HCT116 (cell line): ENCODE measurements around the gene PDE6D. TPM values are rescaled to one million over a fixed set of nuclear protein-coding genes. Genes with fewer than 3 reads are reported as not detected.

Experiments used
- ATAC-seq: fragments of 200-7000 bp; cut with Tn5 transposase; 2 replicates; pipeline ENCODE4 v1.9.1; 2020; ENCODE audit warnings: mild to moderate bottlenecking, moderate library complexity
- BruUV-seq: library from RNA; stranded (reverse); fragments of 400-500 nt; replicated peaks from 2 replicates; lab custom pipeline; 2021; lab: Mats Ljungman, UMichigan
- CTCF ChIA-PET: fragments of 300-600 bp; sonication (Branson Sonifier 250); formaldehyde crosslinking; loops from one replicate; lab custom pipeline; 2021; ENCODE audit warnings: antibody characterized with exemption; lab: Charles Lee
- POLR2A ChIA-PET: fragments of 300-600, 350-600 bp; sonication (Branson Sonifier 250); formaldehyde crosslinking; loops from one replicate; lab custom pipeline; 2021; ENCODE audit warnings: antibody characterized with exemption; lab: Charles Lee
- RAD21 ChIA-PET, 2 experiments: fragments of 300-600 bp; sonication (Branson Sonifier 250); formaldehyde crosslinking; loops; one replicate each; lab custom pipeline; 2023; ENCODE audit warnings: low total read pairs in 2 of 2; ENCODE audit not compliant: uncharacterized antibody in 2 of 2, unreplicated experiment in 2 of 2, low non-redundant PET in 1 of 2; lab: Charles Lee
- DNase-seq: peaks from one replicate; pipeline ENCODE4 v3.0.0-alpha.2; 2010; ENCODE audit warnings: low read depth, low spot score
- H2AFZ ChIP-seq: fragments of 200-600 bp; shearing (Covaris generic), sonication (generic); 2 replicates; pipeline ENCODE4 v1.6.1; 2017; ENCODE audit warnings: low read depth, mixed run types, mixed read lengths, antibody characterized with exemption, low read length; ENCODE audit not compliant: poor library complexity, severe bottlenecking
- H3K27ac ChIP-seq: 2 replicates; pipeline ENCODE4 v1.5.1; 2012; ENCODE audit warnings: low read depth, low read length
- H3K27me3 ChIP-seq: fragments of 200-600 bp; sonication (generic); 2 replicates; pipeline ENCODE4 v1.6.1; 2016; ENCODE audit warnings: mixed run types, low read length, mixed read lengths; ENCODE audit not compliant: insufficient read depth
- H3K36me3 ChIP-seq, 2 experiments: fragments of 200-500 bp in 1 of 2; fragments of 200-600 bp in 1 of 2; sonication (Bioruptor generic) in 1 of 2; sonication (generic) in 1 of 2; 2 replicates each; pipeline versions ENCODE4 v1.5.1 to v1.6.1; 2014 to 2016; ENCODE audit warnings: low read length in 2 of 2, inconsistent platforms in 1 of 2, mixed read lengths in 1 of 2, mixed run types in 1 of 2; ENCODE audit not compliant: insufficient read depth in 2 of 2, control insufficient read depth in 1 of 2
- H3K4me1 ChIP-seq, 2 experiments: fragments of 200-600 bp in 1 of 2; sonication (generic) in 1 of 2; 2 replicates each; pipeline versions ENCODE4 v1.5.1 to v1.6.1; 2012 to 2017; ENCODE audit warnings: low read length in 2 of 2, inconsistent platforms in 1 of 2, mild to moderate bottlenecking in 1 of 2, mixed read lengths in 1 of 2, mixed run types in 1 of 2, moderate library complexity in 1 of 2; ENCODE audit not compliant: insufficient read depth in 2 of 2, control insufficient read depth in 1 of 2
- H3K4me2 ChIP-seq: fragments of 200-600 bp; sonication (generic); 2 replicates; pipeline ENCODE4 v1.6.1; 2017; ENCODE audit warnings: mixed run types, low read length, mixed read lengths
- H3K4me3 ChIP-seq, 2 experiments: fragments of 200-600 bp in 1 of 2; sonication (generic) in 1 of 2; replicated peaks in 1 of 2; 2 replicates each; pipeline ENCODE4 v1.5.1; 2011 to 2016; ENCODE audit warnings: low read length in 2 of 2, control low read depth in 1 of 2, low read depth in 1 of 2, mild to moderate bottlenecking in 1 of 2, mixed read lengths in 1 of 2, mixed run types in 1 of 2
- H3K79me2 ChIP-seq: fragments of 200-600 bp; sonication (generic); 2 replicates; pipeline ENCODE4 v1.6.1; 2017; ENCODE audit warnings: mild to moderate bottlenecking, mixed run types, low read length, moderate library complexity, mixed read lengths; ENCODE audit not compliant: insufficient read depth
- H3K9ac ChIP-seq: fragments of 200-600 bp; sonication (generic); 2 replicates; pipeline ENCODE4 v1.6.1; 2016; ENCODE audit warnings: low read length, mixed read lengths
- H3K9me2 ChIP-seq: fragments of 200-600 bp; sonication (generic), shearing (Covaris generic); 2 replicates; pipeline ENCODE4 v1.6.1; 2017; ENCODE audit warnings: mixed run types, mild to moderate bottlenecking, moderate library complexity; ENCODE audit not compliant: insufficient read depth
- H3K9me3 ChIP-seq, 2 experiments: fragments of 200-500 bp in 1 of 2; fragments of 200-600 bp in 1 of 2; sonication (Bioruptor generic) in 1 of 2; sonication (generic) in 1 of 2; 2 replicates each; pipeline ENCODE4 v1.6.1; 2014 to 2017; ENCODE audit warnings: low read length in 2 of 2, mixed read lengths in 2 of 2, inconsistent platforms in 1 of 2, low read depth in 1 of 2, mild to moderate bottlenecking in 1 of 2, mixed run types in 1 of 2, moderate library complexity in 1 of 2; ENCODE audit not compliant: control insufficient read depth in 1 of 2, insufficient read depth in 1 of 2
- H4K20me1 ChIP-seq: fragments of 200-600 bp; sonication (generic), shearing (Covaris generic); 2 replicates; pipeline ENCODE4 v1.6.1; 2017; ENCODE audit warnings: mixed run types, mild to moderate bottlenecking, moderate library complexity; ENCODE audit not compliant: insufficient read depth
- EGR1 ChIP-seq: IDR thresholded peaks from 2 replicates; pipeline ENCODE4 v1.6.1; 2012; ENCODE audit warnings: low read depth
- EZH2phosphoT487 ChIP-seq: fragments of 200-600 bp; IDR thresholded peaks from 2 replicates; pipeline ENCODE4 v1.6.1; 2018; ENCODE audit warnings: antibody characterized with exemption, borderline replicate concordance
- FOSL1 ChIP-seq: IDR thresholded peaks from 2 replicates; pipeline ENCODE4 v1.6.1; 2012; ENCODE audit warnings: low read depth
- POLR2A ChIP-seq: IDR thresholded peaks from 2 replicates; pipeline ENCODE4 v1.7.0; 2011; ENCODE audit warnings: borderline replicate concordance; ENCODE audit not compliant: insufficient read depth, insufficient read length; ENCODE audit errors: extremely low read depth
- RAD21 ChIP-seq: IDR thresholded peaks from 2 replicates; pipeline ENCODE4 v1.6.1; 2012; ENCODE audit warnings: low read depth, mild to moderate bottlenecking
- REST ChIP-seq: IDR thresholded peaks from 2 replicates; pipeline ENCODE4 v1.6.1; 2012; ENCODE audit warnings: low read depth
- SIN3A ChIP-seq: IDR thresholded peaks from 2 replicates; pipeline ENCODE4 v1.6.1; 2012; ENCODE audit warnings: low read depth
- SRF ChIP-seq: IDR thresholded peaks from 2 replicates; pipeline ENCODE4 v1.6.1; 2012; ENCODE audit warnings: low read depth
- YY1 ChIP-seq: IDR thresholded peaks from 2 replicates; pipeline ENCODE4 v1.6.1; 2011; ENCODE audit warnings: low read length, low read depth, moderate library complexity, mild to moderate bottlenecking; ENCODE audit not compliant: insufficient replicate concordance; ENCODE audit errors: extremely low read depth
- intact Hi-C: fragments of 100-400 bp; cut with micrococcal nuclease; formaldehyde crosslinking; loops from 2 replicates; pipeline ENCODE4 v1.10.0; 2022
- total RNA-seq: library from RNA; stranded (reverse); gene quantifications from one replicate; pipeline ENCODE4 v1.2.1, GENCODE V29; 2021; ENCODE audit not compliant: unreplicated experiment
- TF ChIP-seq, protein P1 (sequence below): IDR thresholded peaks from 2 replicates; pipeline ENCODE4 v1.6.1; 2011; ENCODE audit warnings: mild to moderate bottlenecking, low read length, moderate library complexity; ENCODE audit not compliant: insufficient replicate concordance; ENCODE audit errors: extremely low read depth

The PDE6D gene
- total RNA-seq, 1 experiment from 2014 or later: 26.6 TPM

GRCh38 chr2:231686192-231687100 lies 94.6 kb downstream of the PDE6D start:
- RAD21 ChIA-PET: no interaction called here
- CTCF ChIA-PET: interaction anchor here (0.6 to 4.9 kb wide), 10 partner anchors 9 to 75 kb away, joined by 3 to 41 read pairs (median 8); no protein-coding TSS in a partner anchor
- peak overlapping the region; percentile 64 for H3K4me2 ChIP-seq
- intact Hi-C loops: no loop called here
- H3K9me2 ChIP-seq: no peaks in the 10 kb centered on the region
- no peak overlapping the region; a peak in 2 of 4 replicates for H3K4me3 ChIP-seq
- no peaks in the 10 kb centered on the region for H3K27me3 ChIP-seq
- H2AFZ ChIP-seq: no peak overlapping the region
- peaks cover 3% of the 10 kb centered on the region; the same call in 1 of the 2 replicates for H3K79me2 ChIP-seq
- ATAC-seq (no peak), DNase-seq (no peak)
- BruUV-seq: no TSS peak
- no peak for TF ChIP-seq FOSL1
- TF ChIP-seq EZH2phosphoT487: no peak
- no peak for TF ChIP-seq SIN3A
- no peak for TF ChIP-seq RAD21
- TF ChIP-seq, all 23 proteins: peak for 0
- Histone ChIP-seq H3K4me1 (peaks cover 29 to 42% of the 10 kb centered on the region in 2 experiments), H3K9me3 (no peaks in the 10 kb centered on the region), H3K9ac (0 out of 2 replicates have a peak overlapping the region, but pooled peaks have one; percentile 43), H3K27ac (peak overlapping the region; percentile 73; the same call in 1 of the 2 replicates), H4K20me1 (no peaks in the 10 kb centered on the region), H3K36me3 (no peaks in the 10 kb centered on the region)
- POLR2A ChIA-PET: interaction anchor here (0.7 to 1.9 kb wide), 6 partner anchors 11 to 44 kb away, joined by 3 to 6 read pairs (median 4); no protein-coding TSS in a partner anchor

- POLR2A ChIA-PET: interaction anchor here (1.0 to 2.3 kb wide), 7 partner anchors 11 to 72 kb away, joined by 3 to 10 read pairs (median 4); no protein-coding TSS in a partner anchor
- no peaks in the 10 kb centered on the region for H3K9me3 ChIP-seq
- no TSS peak for BruUV-seq
- intact Hi-C loops: no loop called here
- no peaks in the 10 kb centered on the region for H4K20me1 ChIP-seq
- H3K4me3 ChIP-seq: peak overlapping the region; percentile 14 to 20; a peak in 2 of 4 replicates
- H3K36me3 ChIP-seq: no peaks in the 10 kb centered on the region
- peak; percentile 23 for ATAC-seq
- peak overlapping the region; percentile 23 for H3K9ac ChIP-seq
- RAD21 ChIA-PET: no interaction called here
- CTCF ChIA-PET: interaction anchor here (1.0 to 4.9 kb wide), 8 partner anchors 8 to 74 kb away, joined by 4 to 41 read pairs (median 8); no protein-coding TSS in a partner anchor
- peak overlapping the region; percentile 73 for H3K27ac ChIP-seq
- H2AFZ ChIP-seq: peak overlapping the region; percentile 35
- no peaks in the 10 kb centered on the region for H3K9me2 ChIP-seq
- H3K79me2 ChIP-seq: peaks cover 5% of the 10 kb centered on the region; the same call in 1 of the 2 replicates
- H3K27me3 ChIP-seq: no peaks in the 10 kb centered on the region
- DNase-seq: no peak
- H3K4me1 ChIP-seq: peaks cover 29 to 48% of the 10 kb centered on the region in 2 experiments
- peak overlapping the region; percentile 56 for H3K4me2 ChIP-seq
- peak; percentile 68 for TF ChIP-seq POLR2A
- no peak for TF ChIP-seq YY1
- no peak for TF ChIP-seq SRF
- no peak for TF ChIP-seq EGR1
- TF ChIP-seq REST: no peak
- TF ChIP-seq, protein P1, sequence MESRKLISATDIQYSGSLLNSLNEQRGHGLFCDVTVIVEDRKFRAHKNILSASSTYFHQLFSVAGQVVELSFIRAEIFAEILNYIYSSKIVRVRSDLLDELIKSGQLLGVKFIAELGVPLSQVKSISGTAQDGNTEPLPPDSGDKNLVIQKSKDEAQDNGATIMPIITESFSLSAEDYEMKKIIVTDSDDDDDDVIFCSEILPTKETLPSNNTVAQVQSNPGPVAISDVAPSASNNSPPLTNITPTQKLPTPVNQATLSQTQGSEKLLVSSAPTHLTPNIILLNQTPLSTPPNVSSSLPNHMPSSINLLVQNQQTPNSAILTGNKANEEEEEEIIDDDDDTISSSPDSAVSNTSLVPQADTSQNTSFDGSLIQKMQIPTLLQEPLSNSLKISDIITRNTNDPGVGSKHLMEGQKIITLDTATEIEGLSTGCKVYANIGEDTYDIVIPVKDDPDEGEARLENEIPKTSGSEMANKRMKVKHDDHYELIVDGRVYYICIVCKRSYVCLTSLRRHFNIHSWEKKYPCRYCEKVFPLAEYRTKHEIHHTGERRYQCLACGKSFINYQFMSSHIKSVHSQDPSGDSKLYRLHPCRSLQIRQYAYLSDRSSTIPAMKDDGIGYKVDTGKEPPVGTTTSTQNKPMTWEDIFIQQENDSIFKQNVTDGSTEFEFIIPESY: no peak
Observed at GRCh38 chr2:231685349-231686191, 95.5 kb downstream of the PDE6D start.
